ENCODE results near the gene KLHL29. TPM values are rescaled to one million over a fixed set of nuclear protein-coding genes. Genes with fewer than 3 reads are reported as not detected.

KLHL29 gene
- total RNA-seq, 2 experiments from 2014 or later, result 0.23 to 0.66 TPM

GRCh38 chr2:23617167-23617810 is 232.3 kb downstream of the KLHL29 start:
- TF ChIP-seq CTCF (conservative IDR thresholded peaks at IDR 0.05; ENCODE audit: low read length), result no peak
- no peak for TF ChIP-seq EZH2phosphoT487 (IDR thresholded peaks at IDR 0.05; ENCODE audit: borderline replicate concordance, low read depth, low read length)
- ChIA-PET POLR2A (no interaction called here), CTCF (ENCODE audit: unreplicated experiment) (no interaction called here)
- Histone ChIP-seq H3K79me2 (ENCODE audit: insufficient read depth, low read depth, low read length) (no peaks in the 10 kb centered on the region), H2AFZ (ENCODE audit: low read length) (no peak overlapping the region), H3K4me1 (ENCODE audit: insufficient read depth, low read length, poor library complexity, severe bottlenecking) (no peaks in the 10 kb centered on the region), H4K20me1 (ENCODE audit: insufficient read depth, low read length) (no peaks in the 10 kb centered on the region), H3K9me2 (ENCODE audit: insufficient read depth, low read length) (no peaks in the 10 kb centered on the region), H3K4me2 (ENCODE audit: low read length) (no peak overlapping the region), H3K9me3 (ENCODE audit: low read length) (no peaks in the 10 kb centered on the region), H3K4me3 (ENCODE audit: low read depth, low read length, poor library complexity, severe bottlenecking) (no peak overlapping the region), H3K36me3 (ENCODE audit: insufficient read depth, low read length) (no peaks in the 10 kb centered on the region), H3K27ac (ENCODE audit: low read depth, low read length, poor library complexity, severe bottlenecking) (no peak overlapping the region)
- intact Hi-C loops (cut with micrococcal nuclease; ENCODE audit: unreplicated experiment), result no loop called here
- no peak for DNase-seq (ENCODE audit: low spot score)
- no TSS peak for BruUV-seq (replicated peaks)

- H3K79me2 ChIP-seq (ENCODE audit: insufficient read depth, low read depth, low read length), result no peaks in the 10 kb centered on the region
- intact Hi-C loops (cut with micrococcal nuclease; ENCODE audit: unreplicated experiment), result no loop called here
- DNase-seq (ENCODE audit: low spot score), result no peak
- no TSS peak for BruUV-seq (replicated peaks)
- H3K9me2 ChIP-seq (ENCODE audit: insufficient read depth, low read length), result no peaks in the 10 kb centered on the region
- H3K4me3 ChIP-seq (ENCODE audit: low read depth, low read length, poor library complexity, severe bottlenecking), result no peak overlapping the region
- H3K36me3 ChIP-seq (ENCODE audit: insufficient read depth, low read length), result no peaks in the 10 kb centered on the region
- no peak overlapping the region for H3K4me2 ChIP-seq (ENCODE audit: low read length)
- POLR2A ChIA-PET, result no interaction called here
- no peaks in the 10 kb centered on the region for H4K20me1 ChIP-seq (ENCODE audit: insufficient read depth, low read length)
- CTCF ChIA-PET (ENCODE audit: unreplicated experiment), result no interaction called here
- H3K9me3 ChIP-seq (ENCODE audit: low read length), result no peaks in the 10 kb centered on the region
- H3K4me1 ChIP-seq (ENCODE audit: insufficient read depth, low read length, poor library complexity, severe bottlenecking), result no peaks in the 10 kb centered on the region
- no peak for TF ChIP-seq CTCF (conservative IDR thresholded peaks at IDR 0.05; ENCODE audit: low read length)
- H2AFZ ChIP-seq (ENCODE audit: low read length), result no peak overlapping the region
- no peak overlapping the region for H3K27ac ChIP-seq (ENCODE audit: low read depth, low read length, poor library complexity, severe bottlenecking)
Measured at GRCh38 chr2:23617811-23618215, 232.8 kb downstream of the KLHL29 start.

GRCh38 chr2:23618265-23618664 is 233.3 kb downstream of the KLHL29 start:
- no peaks in the 10 kb centered on the region for H3K9me3 ChIP-seq (ENCODE audit: low read length)
- H3K9me2 ChIP-seq (ENCODE audit: insufficient read depth, low read length), result no peaks in the 10 kb centered on the region
- POLR2A ChIA-PET, result no interaction called here
- no peak for TF ChIP-seq EZH2phosphoT487 (IDR thresholded peaks at IDR 0.05; ENCODE audit: borderline replicate concordance, low read depth, low read length)
- TF ChIP-seq CTCF (conservative IDR thresholded peaks at IDR 0.05; ENCODE audit: low read length), result no peak
- H3K79me2 ChIP-seq (ENCODE audit: insufficient read depth, low read depth, low read length), result no peaks in the 10 kb centered on the region
- H3K4me1 ChIP-seq (ENCODE audit: insufficient read depth, low read length, poor library complexity, severe bottlenecking), result no peaks in the 10 kb centered on the region
- no peak overlapping the region for H3K4me2 ChIP-seq (ENCODE audit: low read length)
- intact Hi-C loops (cut with micrococcal nuclease; ENCODE audit: unreplicated experiment), result no loop called here
- H3K27ac ChIP-seq (ENCODE audit: low read depth, low read length, poor library complexity, severe bottlenecking), result no peak overlapping the region
- H4K20me1 ChIP-seq (ENCODE audit: insufficient read depth, low read length), result no peaks in the 10 kb centered on the region
- CTCF ChIA-PET (ENCODE audit: unreplicated experiment), result no interaction called here
- H3K4me3 ChIP-seq (ENCODE audit: low read depth, low read length, poor library complexity, severe bottlenecking), result no peak overlapping the region
- DNase-seq (ENCODE audit: low spot score), result no peak
- no TSS peak for BruUV-seq (replicated peaks)
- H2AFZ ChIP-seq (ENCODE audit: low read length), result no peak overlapping the region
- no peaks in the 10 kb centered on the region for H3K36me3 ChIP-seq (ENCODE audit: insufficient read depth, low read length)

Data from OCI-LY7 (cell line).